ENCODE data around the gene PRX. TPM values are rescaled to one million over a fixed set of nuclear protein-coding genes. Genes with fewer than 3 reads are reported as not detected.
"Not testable (repeated sequence)": the region's sequence is repeated elsewhere in the genome, so short reads cannot be mapped to it uniquely, and the experiment has no call there.

The PRX gene
- total RNA-seq, 1 experiment from 2014 or later = 1.6 TPM

- no peak for DNase-seq
- H3K36me3 Mint-ChIP-seq (ENCODE audit: insufficient read depth, unreplicated experiment) = peaks cover 27% of the 10 kb centered on the region
- no peaks in the 10 kb centered on the region for H3K27me3 Mint-ChIP-seq (ENCODE audit: unreplicated experiment)
- H3K27ac Mint-ChIP-seq (ENCODE audit: unreplicated experiment) = no peak overlapping the region
- no peak overlapping the region for H3K4me3 Mint-ChIP-seq (ENCODE audit: low read depth, unreplicated experiment)
- no peaks in the 10 kb centered on the region for H3K9me3 Mint-ChIP-seq (ENCODE audit: low read depth, unreplicated experiment)
- peaks cover 3% of the 10 kb centered on the region for H3K4me1 Mint-ChIP-seq (ENCODE audit: low read depth, unreplicated experiment)
- no TSS peak for BruUV-seq (replicated peaks)
- intact Hi-C loops (cut with micrococcal nuclease; ENCODE audit: unreplicated experiment) = no loop called here
- TF ChIP-seq, protein P1, sequence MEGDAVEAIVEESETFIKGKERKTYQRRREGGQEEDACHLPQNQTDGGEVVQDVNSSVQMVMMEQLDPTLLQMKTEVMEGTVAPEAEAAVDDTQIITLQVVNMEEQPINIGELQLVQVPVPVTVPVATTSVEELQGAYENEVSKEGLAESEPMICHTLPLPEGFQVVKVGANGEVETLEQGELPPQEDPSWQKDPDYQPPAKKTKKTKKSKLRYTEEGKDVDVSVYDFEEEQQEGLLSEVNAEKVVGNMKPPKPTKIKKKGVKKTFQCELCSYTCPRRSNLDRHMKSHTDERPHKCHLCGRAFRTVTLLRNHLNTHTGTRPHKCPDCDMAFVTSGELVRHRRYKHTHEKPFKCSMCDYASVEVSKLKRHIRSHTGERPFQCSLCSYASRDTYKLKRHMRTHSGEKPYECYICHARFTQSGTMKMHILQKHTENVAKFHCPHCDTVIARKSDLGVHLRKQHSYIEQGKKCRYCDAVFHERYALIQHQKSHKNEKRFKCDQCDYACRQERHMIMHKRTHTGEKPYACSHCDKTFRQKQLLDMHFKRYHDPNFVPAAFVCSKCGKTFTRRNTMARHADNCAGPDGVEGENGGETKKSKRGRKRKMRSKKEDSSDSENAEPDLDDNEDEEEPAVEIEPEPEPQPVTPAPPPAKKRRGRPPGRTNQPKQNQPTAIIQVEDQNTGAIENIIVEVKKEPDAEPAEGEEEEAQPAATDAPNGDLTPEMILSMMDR (IDR thresholded peaks at IDR 0.05; ENCODE audit: unreplicated experiment) = no peak
- CTCF ChIA-PET = interaction anchor here (0.9 kb wide), 1 partner anchor 37 kb away, joined by 3 read pairs; no protein-coding TSS in a partner anchor
Observed at GRCh38 chr19:40457953-40458596, 44.9 kb upstream of the PRX start.

DNA sequence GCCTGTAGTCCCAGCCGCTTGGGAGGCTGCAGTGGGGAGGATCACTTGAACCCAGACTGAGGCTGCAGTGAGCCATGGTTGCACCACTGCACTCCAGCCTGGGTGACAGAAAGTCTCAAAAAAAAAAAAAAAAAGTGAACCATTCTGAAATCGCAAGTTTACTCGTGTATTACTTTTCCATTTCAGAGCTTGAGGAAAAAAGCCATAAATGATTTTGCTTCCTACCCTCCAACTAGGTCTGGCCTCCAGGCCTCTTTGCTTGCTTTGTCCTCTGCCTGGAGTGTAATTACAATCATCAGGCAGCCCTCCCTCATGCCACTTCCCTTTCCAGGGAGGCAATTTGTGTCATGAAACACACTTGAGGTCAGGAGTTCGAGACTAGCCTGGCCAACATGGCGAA is 43.9 kb upstream of the PRX start:
- Mint-ChIP-seq H3K36me3 (ENCODE audit: insufficient read depth, unreplicated experiment) (peaks cover 36% of the 10 kb centered on the region), H3K27ac (ENCODE audit: unreplicated experiment) (no peak overlapping the region), H3K4me3 (ENCODE audit: low read depth, unreplicated experiment) (no peak overlapping the region), H3K9me3 (ENCODE audit: low read depth, unreplicated experiment) (no peaks in the 10 kb centered on the region), H3K4me1 (ENCODE audit: low read depth, unreplicated experiment) (no peaks in the 10 kb centered on the region), H3K27me3 (ENCODE audit: unreplicated experiment) (no peaks in the 10 kb centered on the region)
- intact Hi-C loops (cut with micrococcal nuclease; ENCODE audit: unreplicated experiment) = no loop called here
- CTCF ChIA-PET = interaction anchor here (0.6 to 0.7 kb wide), 2 partner anchors 8 to 92 kb away, joined by 3 to 6 read pairs; no protein-coding TSS in a partner anchor
- BruUV-seq (replicated peaks) = no TSS peak
- no peak for DNase-seq
- TF ChIP-seq, protein P1 (IDR thresholded peaks at IDR 0.05; ENCODE audit: unreplicated experiment) = no peak

GRCh38 chr19:40453943-40454342 is 40.8 kb upstream of the PRX start:
- BruUV-seq (replicated peaks); DNase-seq; H3K27ac Mint-ChIP-seq (ENCODE audit: unreplicated experiment); CTCF ChIA-PET; H3K4me3 Mint-ChIP-seq (ENCODE audit: low read depth, unreplicated experiment); H3K4me1 Mint-ChIP-seq (ENCODE audit: low read depth, unreplicated experiment); intact Hi-C loops (cut with micrococcal nuclease; ENCODE audit: unreplicated experiment); H3K27me3 Mint-ChIP-seq (ENCODE audit: unreplicated experiment); H3K9me3 Mint-ChIP-seq (ENCODE audit: low read depth, unreplicated experiment): not testable (repeated sequence)
- peaks cover 51% of the 10 kb centered on the region for H3K36me3 Mint-ChIP-seq (ENCODE audit: insufficient read depth, unreplicated experiment)

DNA sequence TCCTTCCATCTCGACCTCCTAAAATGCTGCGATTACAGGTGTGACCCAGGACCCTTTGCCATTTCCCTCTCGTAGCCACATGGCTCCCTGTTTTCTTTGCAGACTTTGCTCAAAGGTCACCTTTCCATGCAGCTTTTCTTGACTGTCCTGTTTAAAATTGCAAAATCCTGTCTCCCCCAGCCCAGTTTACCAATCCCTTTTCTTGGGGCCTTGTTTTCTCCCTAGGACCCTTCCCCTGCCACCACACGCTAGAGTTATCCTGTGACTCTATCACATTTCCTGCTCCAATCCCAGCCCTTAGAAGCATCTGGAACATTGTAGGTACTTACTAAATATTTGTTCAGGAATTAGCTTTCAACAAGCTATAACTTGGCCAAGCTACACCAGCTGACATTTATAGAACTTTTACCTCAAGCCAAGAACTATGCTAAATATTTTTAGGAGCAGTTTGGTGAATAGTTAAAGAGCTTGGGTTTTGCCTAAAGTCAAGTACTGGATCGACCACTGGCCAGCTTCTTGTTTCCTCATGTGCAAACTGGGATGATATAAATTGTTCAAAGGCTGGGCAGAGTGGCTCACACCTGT is 40.1 kb upstream of the PRX start:
- CTCF ChIA-PET = interaction anchor here (0.6 to 1.6 kb wide), 4 partner anchors 9 to 1789 kb away, joined by 3 to 5 read pairs (median 4); partner anchors contain the start of gene GSK3A
- BruUV-seq (replicated peaks) = no TSS peak
- no peaks in the 10 kb centered on the region for H3K9me3 Mint-ChIP-seq (ENCODE audit: low read depth, unreplicated experiment)

More for the DNA sequence above, 40.1 kb upstream of the PRX start:
- intact Hi-C loops (cut with micrococcal nuclease; ENCODE audit: unreplicated experiment) = no loop called here
- no peak overlapping the region for H3K27ac Mint-ChIP-seq (ENCODE audit: unreplicated experiment)
- H3K36me3 Mint-ChIP-seq (ENCODE audit: insufficient read depth, unreplicated experiment) = peaks cover 51% of the 10 kb centered on the region
- no peaks in the 10 kb centered on the region for H3K4me1 Mint-ChIP-seq (ENCODE audit: low read depth, unreplicated experiment)
- no peaks in the 10 kb centered on the region for H3K27me3 Mint-ChIP-seq (ENCODE audit: unreplicated experiment)
- TF ChIP-seq, protein P1 (IDR thresholded peaks at IDR 0.05; ENCODE audit: unreplicated experiment) = no peak
- H3K4me3 Mint-ChIP-seq (ENCODE audit: low read depth, unreplicated experiment) = no peak overlapping the region
- DNase-seq = no peak

Measured in Calu3 (cell line).